ENCODE results near the gene MSMB.

- TF ChIP-seq, protein P1, sequence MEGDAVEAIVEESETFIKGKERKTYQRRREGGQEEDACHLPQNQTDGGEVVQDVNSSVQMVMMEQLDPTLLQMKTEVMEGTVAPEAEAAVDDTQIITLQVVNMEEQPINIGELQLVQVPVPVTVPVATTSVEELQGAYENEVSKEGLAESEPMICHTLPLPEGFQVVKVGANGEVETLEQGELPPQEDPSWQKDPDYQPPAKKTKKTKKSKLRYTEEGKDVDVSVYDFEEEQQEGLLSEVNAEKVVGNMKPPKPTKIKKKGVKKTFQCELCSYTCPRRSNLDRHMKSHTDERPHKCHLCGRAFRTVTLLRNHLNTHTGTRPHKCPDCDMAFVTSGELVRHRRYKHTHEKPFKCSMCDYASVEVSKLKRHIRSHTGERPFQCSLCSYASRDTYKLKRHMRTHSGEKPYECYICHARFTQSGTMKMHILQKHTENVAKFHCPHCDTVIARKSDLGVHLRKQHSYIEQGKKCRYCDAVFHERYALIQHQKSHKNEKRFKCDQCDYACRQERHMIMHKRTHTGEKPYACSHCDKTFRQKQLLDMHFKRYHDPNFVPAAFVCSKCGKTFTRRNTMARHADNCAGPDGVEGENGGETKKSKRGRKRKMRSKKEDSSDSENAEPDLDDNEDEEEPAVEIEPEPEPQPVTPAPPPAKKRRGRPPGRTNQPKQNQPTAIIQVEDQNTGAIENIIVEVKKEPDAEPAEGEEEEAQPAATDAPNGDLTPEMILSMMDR (IDR thresholded peaks at IDR 0.05), result no peak
- TF ChIP-seq POLR2A (IDR thresholded peaks at IDR 0.05), result no peak
These were observed 29.8 kb upstream of the MSMB start for GRCh38 chr10:46075869-46076268.
